ENCODE results near the gene FUT1.

GRCh38 chr19:48750771-48751504, 1.5 kb downstream of the FUT1 start:
- TF ChIP-seq TAF1 (IDR thresholded peaks at IDR 0.05; ENCODE audit: low read depth, low read length) (no peak), SPI1 (IDR thresholded peaks at IDR 0.05; ENCODE audit: low read depth, low read length) (no peak), POLR2A (IDR thresholded peaks at IDR 0.05; ENCODE audit: low read depth, low read length) (no peak), POLR2AphosphoS5 (IDR thresholded peaks at IDR 0.05; ENCODE audit: low read depth, low read length) (no peak), PAX5 (IDR thresholded peaks at IDR 0.05; ENCODE audit: insufficient read depth, low read length, severe bottlenecking) (no peak), POU2F2 (IDR thresholded peaks at IDR 0.05; ENCODE audit: low read depth, low read length) (no peak)

All from GM12891 (cell line).